ENCODE measurements around the gene ARHGEF18.

The ARHGEF18 gene

GRCh38 chr19:7395360-7396066 lies 46.8 kb downstream of the ARHGEF18 start (continued):
- TF ChIP-seq PRDM2 (tag by site-specific recombination; IDR thresholded peaks at IDR 0.05; ENCODE audit: borderline replicate concordance), result no peak

GRCh38 chr19:7397687-7398086 lies 49.0 kb downstream of the ARHGEF18 start:
- ChIA-PET CTCF (interaction anchor here (0.6 to 1.2 kb wide), 5 partner anchors 12 to 170 kb away, joined by 3 to 4 read pairs (median 3); no protein-coding TSS in a partner anchor), POLR2A (interaction anchor here (0.7 to 1.2 kb wide), 4 partner anchors 40 to 125 kb away, joined by 3 to 5 read pairs (median 3); partner anchors contain the start of gene MCOLN1)
- Histone ChIP-seq H3K36me3 (ENCODE audit: control insufficient read depth in 2 of 2, insufficient read depth in 1 of 2, low read length in 2 of 2) (peaks cover 0 to 5% of the 10 kb centered on the region in 2 experiments; a peak in 2 of 3 replicates), H3K4me1 (ENCODE audit: control insufficient read depth, insufficient read depth, low read length) (peaks cover 7% of the 10 kb centered on the region), H3K4me3 (ENCODE audit: low read depth, low read length) (no peak overlapping the region), H3K27ac (ENCODE audit: extremely low read depth, low read depth, low read length) (no peak overlapping the region), H3K9me3 (ENCODE audit: control insufficient read depth, insufficient read depth, low read depth, low read length) (no peaks in the 10 kb centered on the region)
- TF ChIP-seq ZNF571 (tag by site-specific recombination; IDR thresholded peaks at IDR 0.05) (no peak), ZNF121 (tag by site-specific recombination; IDR thresholded peaks at IDR 0.05) (peak; percentile 53; the same call in 1 of the 2 replicates)

All from HEK293 (cell line).